IMR-90 (cell line): ENCODE results near the gene TEX53. TPM values are rescaled to one million over a fixed set of nuclear protein-coding genes. Genes with fewer than 3 reads are reported as not detected.
A peak's percentile ranks its signal among the peaks of the same experiment; 100 is the strongest.

ENCODE experiments used
- ATAC-seq: fragments of 200-7000 bp; cut with Tn5 transposase; 2 replicates; pipeline ENCODE4 v1.9.1; 2020; ENCODE audit warnings: low read depth, mild to moderate bottlenecking, moderate library complexity
- BruUV-seq: library from RNA; stranded (reverse); fragments of 400-500 nt; replicated peaks from 2 replicates; lab custom pipeline; 2021; lab: Mats Ljungman, UMichigan
- CTCF ChIA-PET: fragments of 300-600 bp; formaldehyde crosslinking; extraction: SDS; loops from one replicate; lab custom pipeline; 2021; ENCODE audit warnings: antibody characterized with exemption; lab: Yijun Ruan, JAX
- POLR2A ChIA-PET: fragments of 300-600 bp; sonication (Branson Sonifier 250); formaldehyde crosslinking; loops from one replicate; lab custom pipeline; 2022; ENCODE audit warnings: antibody characterized with exemption; ENCODE audit not compliant: unreplicated experiment; lab: Charles Lee
- DNase-seq: peaks from one replicate; pipeline ENCODE4 v3.0.0; 2013
- H2AFZ ChIP-seq: replicated peaks from 2 replicates; pipeline ENCODE3; 2013; ENCODE audit warnings: low read length, mild to moderate bottlenecking; ENCODE audit not compliant: poor library complexity
- H2AK5ac ChIP-seq: 2 replicates; pipeline ENCODE4 v1.6.1; 2013; ENCODE audit warnings: low read depth, low read length, inconsistent platforms
- H2AK9ac ChIP-seq: replicated peaks from 2 replicates; pipeline ENCODE3; 2013; ENCODE audit warnings: mild to moderate bottlenecking, low read depth, low read length, moderate library complexity; ENCODE audit not compliant: poor library complexity
- H2BK120ac ChIP-seq: 2 replicates; pipeline ENCODE4 v1.6.1; 2013; ENCODE audit warnings: low read depth, low read length, inconsistent platforms
- H2BK15ac ChIP-seq: 3 replicates; pipeline ENCODE4 v1.6.1; 2013; ENCODE audit warnings: low read depth, low read length, inconsistent platforms
- H2BK20ac ChIP-seq: 2 replicates; pipeline ENCODE4 v1.6.1; 2013; ENCODE audit warnings: low read depth, mild to moderate bottlenecking, inconsistent platforms, low read length, moderate library complexity
- H2BK5ac ChIP-seq: 2 replicates; pipeline ENCODE4 v1.6.1; 2013; ENCODE audit warnings: mild to moderate bottlenecking, low read depth, low read length, inconsistent platforms; ENCODE audit not compliant: poor library complexity, severe bottlenecking
- H3K14ac ChIP-seq: replicated peaks from 2 replicates; pipeline ENCODE4 v1.6.1; 2013; ENCODE audit warnings: low read depth, low read length, inconsistent platforms
- H3K18ac ChIP-seq: 2 replicates; pipeline ENCODE4 v1.6.1; 2013; ENCODE audit warnings: low read depth, low read length, control low read depth
- H3K23ac ChIP-seq: 2 replicates; pipeline ENCODE4 v1.6.1; 2013; ENCODE audit warnings: low read depth, low read length, inconsistent platforms
- H3K27ac ChIP-seq: 2 replicates; pipeline ENCODE4 v1.5.1; 2013; ENCODE audit warnings: mild to moderate bottlenecking, control low read depth, low read length; ENCODE audit not compliant: insufficient read depth
- H3K27me3 ChIP-seq: 2 replicates; pipeline ENCODE4 v1.6.1; 2013; ENCODE audit warnings: low read length; ENCODE audit not compliant: control insufficient read depth, insufficient read depth
- H3K36me3 ChIP-seq: 2 replicates; pipeline ENCODE4 v1.6.1; 2013; ENCODE audit warnings: low read length, mixed read lengths; ENCODE audit not compliant: control insufficient read depth, insufficient read depth
- H3K4ac ChIP-seq: 2 replicates; pipeline ENCODE4 v1.6.1; 2013; ENCODE audit warnings: low read depth, low read length, inconsistent platforms
- H3K4me1 ChIP-seq: 2 replicates; pipeline ENCODE4 v1.6.1; 2013; ENCODE audit warnings: low read length, mixed read lengths; ENCODE audit not compliant: control insufficient read depth, insufficient read depth
- H3K4me2 ChIP-seq: 2 replicates; pipeline ENCODE4 v1.6.1; 2013; ENCODE audit warnings: low read depth, mild to moderate bottlenecking, control low read depth, low read length, moderate library complexity
- H3K4me3 ChIP-seq: 2 replicates; pipeline ENCODE4 v1.5.1; 2013; ENCODE audit warnings: low read depth, mild to moderate bottlenecking, control low read depth, low read length, moderate library complexity; ENCODE audit not compliant: insufficient read depth
- H3K56ac ChIP-seq: 2 replicates; pipeline ENCODE4 v1.6.1; 2013; ENCODE audit warnings: low read length, inconsistent platforms; ENCODE audit not compliant: insufficient read depth; ENCODE audit errors: extremely low read depth
- H3K79me1 ChIP-seq, 2 experiments: 2 replicates each; pipeline ENCODE4 v1.6.1; 2013; ENCODE audit warnings: low read length in 2 of 2, inconsistent platforms in 1 of 2, low read depth in 1 of 2
- H3K9ac ChIP-seq: 2 replicates; pipeline ENCODE4 v1.6.1; 2013; ENCODE audit warnings: low read depth, low read length, control low read depth
- H3K9me1 ChIP-seq: 2 replicates; pipeline ENCODE4 v1.6.1; 2013; ENCODE audit warnings: low read length, inconsistent platforms; ENCODE audit not compliant: insufficient read depth
- H3K9me3 ChIP-seq: 2 replicates; pipeline ENCODE4 v1.6.1; 2013; ENCODE audit warnings: low read length; ENCODE audit not compliant: control insufficient read depth, insufficient read depth
- H4K20me1 ChIP-seq: 2 replicates; pipeline ENCODE4 v1.6.1; 2013; ENCODE audit warnings: low read length, inconsistent platforms; ENCODE audit not compliant: insufficient read depth
- H4K5ac ChIP-seq: 2 replicates; pipeline ENCODE4 v1.6.1; 2013; ENCODE audit warnings: mild to moderate bottlenecking, low read depth, low read length, control low read depth
- H4K8ac ChIP-seq, 2 experiments: 2 replicates each; pipeline ENCODE4 v1.6.1; 2013; ENCODE audit warnings: low read depth in 2 of 2, low read length in 2 of 2, control low read depth in 1 of 2, inconsistent platforms in 1 of 2
- H4K91ac ChIP-seq: 2 replicates; pipeline ENCODE4 v1.6.1; 2013; ENCODE audit warnings: low read depth, low read length, inconsistent platforms; ENCODE audit not compliant: insufficient read depth
- FOS ChIP-seq: fragments of 150-350 bp; IDR thresholded peaks from 2 replicates; pipeline ENCODE4 v1.6.1; 2016; ENCODE audit warnings: low read depth, low read length
- USF2 ChIP-seq: fragments of 150-350 bp; IDR thresholded peaks from 2 replicates; pipeline ENCODE4 v1.6.1; 2017; ENCODE audit warnings: mild to moderate bottlenecking, antibody characterized with exemption, low read length, low read depth
- WGBS, 2 experiments: methylation state at CpG; one replicate each; pipeline versions ENCODE4 v1.1.5 to v1.1.7; 2013; ENCODE audit warnings: missing lambda C conversion rate in 2 of 2; ENCODE audit not compliant: insufficient read length in 1 of 2; ENCODE audit errors: extremely low coverage in 2 of 2; 5-methylcytosine and 5-hydroxymethylcytosine counted together
- dilution Hi-C: fragments of 300-500 bp; cut with HindIII; formaldehyde crosslinking; loops from one replicate; pipeline ENCODE4 v1.14.3; 2018; ENCODE audit warnings: low sequenced_read_pairs; ENCODE audit not compliant: unreplicated experiment
- in situ Hi-C: fragments of 300-500 bp; cut with MboI; formaldehyde crosslinking; loops from 3 replicates; pipeline ENCODE4 v1.14.3; 2019; ENCODE audit warnings: low sequenced_read_pairs, inconsistent platforms, mixed read lengths
- intact Hi-C: fragments of 100-400 bp; cut with micrococcal nuclease; formaldehyde crosslinking; loops from 2 replicates; pipeline ENCODE4 v1.10.0; 2022
- polyA plus RNA-seq, 3 experiments: library from polyadenylated mRNA; depleted of rRNA; stranded (reverse); fragments of >200 nt; gene quantifications; 2 replicates each; pipeline ENCODE4 v1.2.3, GENCODE V29; 2012; ENCODE audit warnings: low replicate concordance in 1 of 3
- total RNA-seq: library from RNA; depleted of rRNA; stranded (reverse); fragments of >200 nt; gene quantifications from 2 replicates; pipeline ENCODE4 v1.2.3, GENCODE V29; 2012

TEX53 gene
- total and polyA plus RNA-seq, 2 of the 4 experiments (the other 2 are of a cell fraction), result not detected

DNA sequence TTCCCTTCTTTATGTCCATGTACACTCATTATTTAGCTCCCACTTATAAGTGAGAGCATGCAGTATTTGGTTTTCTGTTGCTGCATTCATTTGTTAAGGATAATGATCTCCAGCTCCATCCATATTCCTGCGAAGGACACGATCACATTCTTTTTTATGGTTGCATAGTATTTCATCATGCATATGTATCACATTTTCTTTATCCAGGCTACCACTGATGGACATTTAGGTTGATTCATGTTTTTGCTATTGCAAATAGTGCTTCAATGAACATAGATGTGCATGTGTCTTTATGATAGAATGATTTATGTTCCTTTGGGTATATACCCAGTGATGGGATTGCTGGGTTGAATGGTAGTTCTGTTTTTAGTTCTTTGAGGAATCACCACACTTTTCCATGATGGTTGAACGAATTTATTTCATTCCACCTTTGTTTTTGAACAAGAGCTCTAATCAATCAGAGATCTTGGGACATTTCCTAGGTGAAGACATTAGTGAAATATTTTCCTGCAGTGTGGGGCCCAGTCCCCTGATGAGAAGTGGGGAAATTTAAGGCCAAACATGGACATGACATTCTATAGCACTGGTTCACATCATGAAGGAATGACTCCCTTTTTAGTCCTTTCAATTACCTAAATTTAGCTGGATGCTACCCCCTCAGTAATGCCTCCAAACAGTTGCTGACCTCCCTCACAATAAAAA, 31.5 kb upstream of the TEX53 start:
- H3K4me1 ChIP-seq, result peaks cover 8% of the 10 kb centered on the region
- no peaks in the 10 kb centered on the region for H4K20me1 ChIP-seq
- no peak overlapping the region for H3K4me3 ChIP-seq
- peak overlapping the region; percentile 61; the same call in 1 of the 3 replicates for H2BK15ac ChIP-seq
- H3K56ac ChIP-seq, result no peak overlapping the region
- H3K27me3 ChIP-seq, result no peaks in the 10 kb centered on the region
- H2BK20ac ChIP-seq, result peak overlapping the region; percentile 56
- H3K36me3 ChIP-seq, result no peaks in the 10 kb centered on the region
- dilution Hi-C loops (no loop called here), intact Hi-C loops (no loop called here), in situ Hi-C loops (no loop called here)
- ChIA-PET POLR2A (no interaction called here), CTCF (no interaction called here)
- H3K9me1 ChIP-seq, result peaks cover 13% of the 10 kb centered on the region
- H3K9me3 ChIP-seq, result no peaks in the 10 kb centered on the region
- no TSS peak for BruUV-seq
- H3K9ac ChIP-seq, result no peak overlapping the region
- H4K5ac ChIP-seq, result no peak overlapping the region
- H2BK120ac ChIP-seq, result peak overlapping the region; percentile 24; the same call in 1 of the 2 replicates
- no peak overlapping the region for H2AK9ac ChIP-seq
- TF ChIP-seq USF2, result no peak
- no peak for TF ChIP-seq FOS
- peak overlapping the region; percentile 26; the same call in 1 of the 2 replicates for H3K14ac ChIP-seq
- H2AK5ac ChIP-seq, result peak overlapping the region; percentile 10
- peak overlapping the region; percentile 30; the same call in 1 of the 2 replicates for H3K4ac ChIP-seq
- ATAC-seq, result no peak
- no peak overlapping the region for H3K18ac ChIP-seq
- no peak overlapping the region for H3K23ac ChIP-seq
- no peak overlapping the region for H2AFZ ChIP-seq
- H3K79me1 ChIP-seq, result no peaks in the 10 kb centered on the region
- no peak overlapping the region for H3K27ac ChIP-seq
- H3K4me2 ChIP-seq, result no peak overlapping the region
- no peak overlapping the region for H2BK5ac ChIP-seq
- WGBS, 2 experiments, result no CpG with 5 or more reads among the region's 3 CpGs
- H4K91ac ChIP-seq, result no peak overlapping the region; the same call in 1 of the 2 replicates
- DNase-seq, result no peak
- no peak overlapping the region for H4K8ac ChIP-seq
